Left cardiac atrium (tissue), 4 donors: ENCODE data around the gene MGA. TPM values are rescaled to one million over a fixed set of nuclear protein-coding genes. Genes with fewer than 3 reads are reported as not detected.

ENCODE experiments used
- ATAC-seq, 2 donors: fragments of 200-7000 bp; cut with Tn5 transposase; one replicate each; pipeline ENCODE4 v1.9.1; 2020; ENCODE audit warnings: mild to moderate bottlenecking in 2 of 2, moderate library complexity in 2 of 2
- DNase-seq: peaks from one replicate; pipeline ENCODE4 v3.0.0-alpha.2; 2020
- intact Hi-C, 2 donors: fragments of 100-400 bp; cut with DNase I; formaldehyde crosslinking; loops; one replicate each; pipeline versions ENCODE4 v1.14.1 to v1.15.1; 2022 to 2023
- microRNA-seq, 2 donors: library from miRNA; unstranded; fragments of <30 nt; microRNA quantifications; one replicate each; pipeline ENCODE4 v1.2.0, GENCODE V29; 2020
- total RNA-seq, 2 donors: library from RNA; stranded (reverse); fragmentation: NEBNext Ultra II Directional; extraction: Animal tissue kit (Norgen Biotek cat#: 25700); gene quantifications; one replicate each; pipeline ENCODE4 v1.2.1, GENCODE V29; 2021
- donor health status: DM: no; HTN: yes; CAD: no.
- donor health status: DM: no; HTN: yes; CAD: no; lungs with severe emphysema.
- donor health status: DM: yes; HTN: yes; CAD: no.
- donor health status: Dilated cardiomyopathy.

Gene MGA
- total RNA-seq, 2 donors from 2014 or later: 31.6 to 32.0 TPM

GRCh38 chr15:41814534-41814933 is 154.3 kb downstream of the MGA start:
- DNase-seq (no peak), ATAC-seq (no peak)
- intact Hi-C loops: loop anchor here (5.0 kb wide), 2 partner anchors 42 to 257 kb away; partner anchors contain the start of genes MAPKBP1 (in 1 of the 2) and TYRO3 (in 1 of the 2)

DNA sequence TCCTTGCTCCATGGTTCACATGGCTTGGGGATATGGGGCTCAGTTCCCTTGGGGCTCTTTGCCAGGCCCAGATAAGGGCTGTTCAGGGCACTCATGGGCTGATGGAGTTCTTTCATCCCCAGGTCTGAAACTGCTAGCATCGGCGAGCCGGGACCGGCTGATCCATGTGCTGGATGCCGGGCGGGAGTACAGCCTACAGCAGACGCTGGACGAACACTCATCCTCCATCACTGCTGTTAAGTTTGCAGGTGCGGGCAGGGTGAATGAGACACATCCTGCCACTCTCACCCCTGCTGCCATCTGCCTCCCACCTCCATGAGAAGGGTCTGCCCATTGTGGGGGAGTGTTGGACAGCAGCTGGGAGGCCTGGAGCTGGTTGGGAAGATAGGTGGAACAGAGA is 156.6 kb downstream of the MGA start:
- no peak for ATAC-seq
- DNase-seq: no peak
- intact Hi-C loops: no loop called here

DNA sequence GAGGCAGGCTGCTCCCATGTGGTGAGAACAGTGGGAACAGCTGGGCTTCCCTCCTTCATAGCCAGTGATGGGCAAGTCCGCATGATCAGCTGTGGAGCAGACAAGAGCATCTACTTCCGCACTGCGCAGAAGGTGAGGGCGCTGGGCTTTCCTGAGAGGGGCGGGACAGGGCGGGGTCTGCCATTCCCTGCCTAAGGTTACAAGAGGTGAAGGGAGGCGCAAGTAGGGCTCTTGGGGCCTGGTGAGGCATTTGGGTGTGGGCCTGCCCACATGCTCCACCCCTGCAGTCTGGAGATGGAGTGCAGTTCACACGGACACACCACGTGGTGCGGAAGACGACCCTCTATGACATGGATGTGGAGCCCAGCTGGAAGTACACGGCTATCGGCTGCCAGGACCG is 157.1 kb downstream of the MGA start:
- intact Hi-C loops: no loop called here
- DNase-seq: no peak
- no peak for ATAC-seq

DNA sequence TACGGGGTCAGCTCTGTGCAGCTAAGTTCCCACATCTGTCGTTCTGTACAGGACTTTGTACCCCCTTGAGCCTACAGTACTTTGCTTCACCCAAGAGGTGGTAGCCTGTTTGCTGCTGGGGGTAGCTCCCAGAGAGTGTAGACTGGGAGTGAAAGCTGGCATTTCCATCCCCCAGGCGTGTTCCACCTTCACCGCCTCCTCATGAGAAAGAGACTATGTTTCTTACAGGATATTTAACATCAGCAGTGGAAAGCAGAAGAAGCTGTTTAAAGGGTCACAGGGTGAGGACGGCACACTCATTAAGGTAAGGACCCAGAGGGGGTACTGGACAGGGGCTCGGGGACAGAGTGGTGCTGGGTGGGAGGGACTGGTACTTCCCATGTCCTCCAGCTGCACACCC is 157.6 kb downstream of the MGA start:
- DNase-seq (no peak), ATAC-seq (no peak)
- intact Hi-C loops: no loop called here

- intact Hi-C loops: no loop called here
- ATAC-seq: no peak
- DNase-seq: no peak
Measured at GRCh38 chr15:41819455-41820050, 159.3 kb downstream of the MGA start.

- intact Hi-C loops: no loop called here
- ATAC-seq (no peak), DNase-seq (peak; percentile 16)
Measured at GRCh38 chr15:41820791-41821423, 160.7 kb downstream of the MGA start.

DNA sequence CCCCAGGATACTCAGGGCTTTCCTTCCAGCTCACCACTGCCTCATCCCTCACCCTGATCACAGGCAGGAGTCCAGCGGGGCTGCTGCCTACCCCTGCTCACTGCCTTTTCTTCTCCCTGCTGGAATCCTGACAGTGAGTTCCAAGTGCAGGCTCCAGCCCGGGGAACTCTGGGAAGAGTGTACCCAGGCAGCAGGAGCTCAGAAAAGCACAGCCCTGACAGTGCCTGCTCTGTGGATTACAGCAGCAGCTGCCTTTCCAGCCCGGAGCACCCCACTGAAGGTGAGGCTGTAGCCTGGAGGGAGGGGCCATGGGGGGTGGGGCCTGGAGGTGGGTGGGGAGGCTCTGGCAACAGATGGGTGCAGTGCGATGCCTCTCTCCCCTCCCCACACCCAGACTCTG is 161.6 kb downstream of the MGA start:
- ATAC-seq: no peak
- intact Hi-C loops: no loop called here
- peak; percentile 11 for DNase-seq

- ATAC-seq (no peak), DNase-seq (peak; percentile 6)
- intact Hi-C loops: no loop called here
Measured at GRCh38 chr15:41822471-41822870, 162.3 kb downstream of the MGA start.

Small RNAs within 50 kb of the gene (microRNA-seq; reads per million reads assigned to microRNA genes)
- 0 reads per million in 2 donors for gene MIR626

Other genes starting within 250 kb of the MGA start
- gene RTF1, start 243.3 kb upstream of the MGA start, total RNA-seq: 10 to 100 TPM; 18.2 to 23.5 TPM
- gene ITPKA, start 166.5 kb upstream of the MGA start, total RNA-seq: 1 to 10 TPM in 1 of 2 donors, under 1 TPM in 1; 0.71 to 1.6 TPM
- under 1 TPM; 0.50 to 0.68 TPM for gene LTK, start 146.6 kb upstream of the MGA start, total RNA-seq
- 10 to 100 TPM; 18.3 to 20.1 TPM for gene RPAP1, start 116.1 kb upstream of the MGA start, total RNA-seq
- 10 to 100 TPM in 1 of 2 donors, 1 to 10 TPM in 1; 9.1 to 21.0 TPM for gene TYRO3, start 101.2 kb upstream of the MGA start, total RNA-seq
- 10 to 100 TPM; 13.9 to 19.0 TPM for gene MAPKBP1, start 114.1 kb downstream of the MGA start, total RNA-seq
- 10 to 100 TPM in 1 of 2 donors, 1 to 10 TPM in 1; 8.8 to 11.7 TPM for gene JMJD7, start 167.7 kb downstream of the MGA start, total RNA-seq
- gene PLA2G4B, start 178.4 kb downstream of the MGA start, total RNA-seq: 1 to 10 TPM; 5.4 to 7.2 TPM
- 1 to 10 TPM; 1.7 to 2.5 TPM for gene SPTBN5, start 233.6 kb downstream of the MGA start, total RNA-seq